Dedifferentiated amniotic fluid mesenchymal stem cell (primary cell): Measurements from ENCODE around the gene PTBP1.
"Not testable (repeated sequence)": the region's sequence is repeated elsewhere in the genome, so short reads cannot be mapped to it uniquely, and the experiment has no call there.

Experiments used
- DNase-seq: peaks from one replicate; pipeline ENCODE4 v3.0.0-alpha.2; 2016; ENCODE audit errors: extremely low spot score

Gene PTBP1

DNA sequence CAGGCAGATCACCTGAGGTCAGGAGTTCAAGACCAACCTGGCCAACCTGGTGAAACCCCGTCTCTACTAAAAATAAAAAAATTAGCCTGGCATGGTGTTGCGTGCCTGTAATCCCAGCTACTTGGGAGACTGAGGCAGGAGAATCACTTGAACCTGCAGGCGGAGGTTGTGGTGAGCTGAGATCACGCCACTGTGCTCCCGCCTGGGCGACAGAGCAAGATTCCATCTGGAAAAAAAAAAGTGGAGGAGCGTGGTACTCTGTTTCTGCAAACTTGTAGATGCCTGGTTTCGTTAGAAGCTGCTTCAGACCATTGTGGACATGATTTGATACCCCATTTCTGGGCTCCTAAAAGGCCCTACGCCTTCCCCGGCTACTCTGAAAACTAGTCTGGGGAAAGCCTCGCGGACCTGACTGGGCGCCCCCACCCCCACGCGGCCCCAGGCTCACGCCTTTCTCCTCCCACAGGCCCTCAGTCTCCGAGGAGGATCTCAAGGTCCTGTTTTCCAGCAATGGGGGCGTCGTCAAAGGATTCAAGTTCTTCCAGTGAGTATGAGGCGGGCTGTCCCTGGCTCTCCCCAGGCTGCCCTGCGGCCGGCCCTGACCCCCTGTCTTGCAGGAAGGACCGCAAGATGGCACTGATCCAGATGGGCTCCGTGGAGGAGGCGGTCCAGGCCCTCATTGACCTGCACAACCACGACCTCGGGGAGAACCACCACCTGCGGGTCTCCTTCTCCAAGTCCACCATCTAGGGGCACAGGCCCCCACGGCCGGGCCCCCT is 13.0 kb downstream of the PTBP1 start:
- no peak for DNase-seq

DNA sequence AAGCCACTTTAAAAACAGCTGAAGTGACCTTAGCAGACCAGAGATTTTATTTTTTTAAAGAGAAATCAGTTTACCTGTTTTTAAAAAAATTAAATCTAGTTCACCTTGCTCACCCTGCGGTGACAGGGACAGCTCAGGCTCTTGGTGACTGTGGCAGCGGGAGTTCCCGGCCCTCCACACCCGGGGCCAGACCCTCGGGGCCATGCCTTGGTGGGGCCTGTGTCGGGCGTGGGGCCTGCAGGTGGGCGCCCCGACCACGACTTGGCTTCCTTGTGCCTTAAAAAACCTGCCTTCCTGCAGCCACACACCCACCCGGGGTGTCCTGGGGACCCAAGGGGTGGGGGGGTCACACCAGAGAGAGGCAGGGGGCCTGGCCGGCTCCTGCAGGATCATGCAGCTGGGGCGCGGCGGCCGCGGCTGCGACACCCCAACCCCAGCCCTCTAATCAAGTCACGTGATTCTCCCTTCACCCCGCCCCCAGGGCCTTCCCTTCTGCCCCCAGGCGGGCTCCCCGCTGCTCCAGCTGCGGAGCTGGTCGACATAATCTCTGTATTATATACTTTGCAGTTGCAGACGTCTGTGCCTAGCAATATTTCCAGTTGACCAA is 13.7 kb downstream of the PTBP1 start:
- DNase-seq = no peak

DNA sequence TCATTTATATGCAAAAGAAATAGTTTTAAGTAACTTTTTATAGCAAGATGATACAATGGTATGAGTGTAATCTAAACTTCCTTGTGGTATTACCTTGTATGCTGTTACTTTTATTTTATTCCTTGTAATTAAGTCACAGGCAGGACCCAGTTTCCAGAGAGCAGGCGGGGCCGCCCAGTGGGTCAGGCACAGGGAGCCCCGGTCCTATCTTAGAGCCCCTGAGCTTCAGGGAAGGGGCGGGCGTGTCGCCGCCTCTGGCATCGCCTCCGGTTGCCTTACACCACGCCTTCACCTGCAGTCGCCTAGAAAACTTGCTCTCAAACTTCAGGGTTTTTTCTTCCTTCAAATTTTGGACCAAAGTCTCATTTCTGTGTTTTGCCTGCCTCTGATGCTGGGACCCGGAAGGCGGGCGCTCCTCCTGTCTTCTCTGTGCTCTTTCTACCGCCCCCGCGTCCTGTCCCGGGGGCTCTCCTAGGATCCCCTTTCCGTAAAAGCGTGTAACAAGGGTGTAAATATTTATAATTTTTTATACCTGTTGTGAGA is 14.3 kb downstream of the PTBP1 start:
- DNase-seq = no peak

DNA sequence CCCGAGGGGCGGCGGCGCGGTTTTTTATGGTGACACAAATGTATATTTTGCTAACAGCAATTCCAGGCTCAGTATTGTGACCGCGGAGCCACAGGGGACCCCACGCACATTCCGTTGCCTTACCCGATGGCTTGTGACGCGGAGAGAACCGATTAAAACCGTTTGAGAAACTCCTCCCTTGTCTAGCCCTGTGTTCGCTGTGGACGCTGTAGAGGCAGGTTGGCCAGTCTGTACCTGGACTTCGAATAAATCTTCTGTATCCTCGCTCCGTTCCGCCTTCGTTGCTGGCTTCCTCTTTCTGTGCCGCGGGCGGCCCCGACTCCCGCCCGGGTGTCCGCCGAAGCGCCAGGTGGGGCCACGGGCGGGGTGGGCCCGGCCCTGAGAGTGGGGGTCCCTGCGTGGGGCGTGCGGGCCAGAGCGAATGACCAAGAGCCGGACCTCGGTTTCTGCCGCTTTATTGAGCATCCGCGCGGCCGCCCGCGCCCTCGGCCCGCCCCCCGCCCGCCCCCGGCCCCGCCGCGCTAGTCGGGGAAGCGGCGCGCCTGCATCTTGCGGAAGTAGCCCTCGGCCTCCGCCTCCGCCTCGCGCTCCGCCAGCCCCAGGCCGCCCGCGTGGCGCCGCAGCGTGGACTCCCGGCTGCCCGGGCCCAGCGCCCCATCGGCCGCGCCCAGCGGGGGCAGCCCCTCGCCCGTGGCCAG is 14.9 kb downstream of the PTBP1 start:
- no peak for DNase-seq

DNA sequence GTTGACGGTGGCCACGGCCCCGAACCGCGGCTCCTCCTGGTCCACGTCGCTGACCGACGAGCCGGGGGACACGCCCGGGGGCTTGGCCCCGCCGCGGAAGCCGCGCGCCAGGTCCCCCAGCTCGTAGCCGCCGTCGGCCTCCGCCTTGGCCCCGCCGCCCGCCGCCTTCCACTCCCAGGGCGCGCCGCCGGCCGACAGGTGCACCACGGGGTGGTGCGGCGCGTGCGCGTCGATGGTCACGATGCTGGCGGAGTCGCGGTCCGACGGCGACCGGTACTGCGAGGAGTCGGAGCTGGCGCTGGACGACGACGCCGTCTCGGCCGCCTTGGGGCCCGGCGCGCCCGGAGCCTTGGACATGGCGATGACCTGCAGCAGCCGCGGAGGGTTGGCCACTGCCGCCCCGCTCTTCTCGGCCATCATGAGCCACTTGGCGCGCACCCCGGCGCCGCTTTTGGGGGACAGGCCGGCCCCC is 15.5 kb downstream of the PTBP1 start:
- DNase-seq = no peak

DNA sequence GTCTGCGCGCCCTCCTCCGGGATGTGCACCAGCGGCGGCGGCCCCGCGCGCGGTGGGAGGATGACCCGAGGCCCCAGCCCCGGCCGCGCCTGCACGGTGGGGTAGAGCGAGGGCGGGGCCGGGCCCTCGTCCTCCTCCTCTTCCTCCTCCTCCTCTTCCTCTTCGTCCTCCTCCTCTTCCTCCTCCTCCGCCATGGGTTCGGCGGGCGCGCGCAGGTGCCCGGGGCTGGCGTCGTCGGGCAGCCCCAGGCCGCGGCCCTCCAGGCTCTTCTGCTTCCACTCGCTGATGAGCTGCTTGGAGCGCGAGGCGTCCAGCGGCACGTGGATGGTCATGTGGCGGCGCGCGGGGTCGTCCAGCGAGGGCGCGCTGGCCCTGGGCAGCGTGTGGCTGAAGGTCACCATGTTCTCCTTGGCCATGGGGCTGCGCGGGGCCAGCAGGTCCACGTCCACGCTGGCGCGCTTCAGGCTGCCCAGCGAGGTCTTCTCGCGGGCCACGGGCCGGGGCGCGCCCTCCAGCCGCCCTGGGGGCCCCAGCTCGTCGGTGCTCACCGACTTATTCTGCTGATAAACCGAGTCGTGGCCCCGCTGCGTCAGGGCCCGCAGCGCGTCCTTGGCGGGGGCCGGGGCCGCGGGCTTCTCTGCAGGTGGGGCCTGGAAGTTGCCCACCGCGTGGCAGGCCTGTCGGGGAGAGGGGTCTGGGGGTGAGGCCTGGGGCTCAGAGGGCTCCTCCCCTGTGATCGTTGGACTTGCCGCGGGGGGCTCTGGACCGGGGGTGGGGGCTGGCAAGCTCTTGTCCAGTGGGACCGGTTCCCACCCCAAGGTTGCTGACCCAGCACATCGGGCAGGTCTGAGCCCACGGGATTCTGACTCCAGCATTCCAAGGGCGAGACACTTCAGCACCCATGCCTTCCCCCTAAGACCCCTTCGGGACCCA is 16.2 kb downstream of the PTBP1 start:
- DNase-seq = no peak

DNA sequence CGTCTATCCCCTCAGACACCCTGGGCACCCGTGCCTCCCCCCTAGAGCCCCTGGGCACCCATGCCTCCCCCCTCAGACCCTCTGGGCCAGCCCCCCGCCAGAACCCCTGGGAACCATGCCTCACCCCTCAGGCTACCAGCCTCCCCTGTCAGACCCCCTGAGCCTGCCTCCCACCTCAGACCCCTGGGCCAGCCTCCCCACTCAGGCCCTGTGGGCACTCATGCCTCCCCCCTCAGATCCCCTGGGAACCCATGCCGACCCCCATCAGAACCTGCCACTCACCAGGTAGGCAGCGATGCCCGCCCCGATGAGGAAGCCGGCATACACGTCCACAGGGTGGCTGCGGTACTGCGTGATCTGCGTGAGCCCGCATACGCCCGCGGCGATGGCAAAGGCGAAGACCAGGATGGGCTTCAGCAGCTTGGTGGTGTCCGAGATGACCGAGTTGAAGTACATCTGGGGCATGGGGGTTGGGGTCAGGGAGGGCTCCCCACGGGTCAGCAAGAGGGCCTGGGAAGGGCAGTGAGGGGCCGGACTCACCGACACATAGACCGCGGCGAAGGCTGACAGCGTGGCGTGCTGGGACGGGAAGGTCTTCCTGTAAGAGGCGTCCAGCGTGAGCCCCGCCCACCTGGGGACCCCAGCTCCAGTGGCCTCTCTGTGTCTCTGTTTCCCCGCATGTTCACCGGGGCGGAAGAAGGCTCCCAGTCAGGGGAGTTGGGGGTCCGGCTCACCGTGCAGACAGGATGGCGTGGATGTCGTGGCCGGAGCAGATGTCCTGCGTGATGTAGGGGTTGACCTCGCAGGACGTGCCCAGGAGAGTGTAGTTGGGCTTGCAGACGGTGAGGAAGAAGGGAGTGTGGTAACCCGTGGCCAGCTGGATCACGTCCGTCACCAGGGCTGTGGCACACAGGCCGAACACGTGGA is 17.2 kb downstream of the PTBP1 start:
- DNase-seq = no peak

DNA sequence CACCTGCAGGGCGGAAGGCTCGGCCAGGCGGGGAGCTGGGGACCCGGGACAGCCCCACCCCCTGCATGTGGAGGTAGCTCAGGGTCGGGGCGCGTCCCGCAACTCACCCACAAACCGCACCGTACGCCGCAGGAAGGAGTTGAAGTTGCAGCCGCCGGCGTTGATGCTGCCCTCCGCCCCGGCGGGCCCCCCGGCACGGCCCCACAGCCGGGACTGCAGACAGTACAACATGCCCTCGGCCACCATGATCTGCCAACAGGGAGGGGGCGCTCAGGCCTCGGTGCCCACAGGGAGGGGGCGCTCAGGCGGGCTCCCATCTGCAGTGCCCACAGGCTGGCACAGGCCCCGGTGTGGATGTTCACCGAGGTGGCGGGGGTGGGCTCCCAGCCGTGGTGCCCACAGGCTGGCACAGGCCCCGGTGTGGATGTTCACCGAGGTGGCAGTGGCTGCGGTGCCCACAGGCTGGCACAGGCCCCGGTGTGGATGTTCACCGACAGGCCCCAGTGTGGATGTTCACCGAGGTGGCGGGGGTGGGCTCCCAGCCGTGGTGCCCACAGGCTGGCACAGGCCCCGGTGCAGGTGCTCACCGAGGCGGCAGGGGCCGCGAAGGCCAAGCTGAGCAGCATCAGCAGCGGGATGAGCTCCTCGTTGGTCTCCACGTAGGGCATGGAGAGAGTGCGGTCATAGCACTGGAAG is 18.0 kb downstream of the PTBP1 start:
- DNase-seq = no peak

DNA sequence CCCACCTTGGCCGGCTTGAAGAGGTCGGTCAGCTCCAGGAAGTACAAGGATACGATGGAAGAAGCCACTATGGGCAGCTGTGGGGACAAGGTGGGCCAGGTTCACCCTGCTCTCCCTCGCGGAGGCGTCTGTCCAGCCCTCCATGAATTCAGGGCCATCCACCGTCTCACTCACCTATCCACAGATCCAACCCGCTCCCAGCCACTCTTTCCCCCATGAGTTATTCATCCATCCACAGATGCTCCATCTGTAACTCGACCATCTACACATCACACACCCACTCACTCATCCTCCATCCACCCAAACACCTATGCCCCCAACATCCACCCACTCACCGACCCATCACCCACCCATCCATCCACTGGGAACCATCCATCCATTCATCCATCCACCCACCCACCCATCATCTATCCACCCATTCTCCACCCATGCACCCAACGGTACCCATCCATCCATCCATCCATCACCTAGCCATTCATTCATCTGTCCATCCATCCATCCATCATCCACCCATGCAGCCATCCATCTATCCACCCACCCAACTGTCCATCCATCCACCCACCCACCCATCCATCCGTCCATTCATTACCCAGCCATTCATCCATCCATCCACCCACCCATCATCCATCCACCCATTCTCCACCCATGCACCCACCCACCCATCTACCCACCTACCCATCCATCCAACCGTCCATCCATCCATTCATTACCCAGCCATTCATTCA is 18.7 kb downstream of the PTBP1 start:
- no peak for DNase-seq

DNA sequence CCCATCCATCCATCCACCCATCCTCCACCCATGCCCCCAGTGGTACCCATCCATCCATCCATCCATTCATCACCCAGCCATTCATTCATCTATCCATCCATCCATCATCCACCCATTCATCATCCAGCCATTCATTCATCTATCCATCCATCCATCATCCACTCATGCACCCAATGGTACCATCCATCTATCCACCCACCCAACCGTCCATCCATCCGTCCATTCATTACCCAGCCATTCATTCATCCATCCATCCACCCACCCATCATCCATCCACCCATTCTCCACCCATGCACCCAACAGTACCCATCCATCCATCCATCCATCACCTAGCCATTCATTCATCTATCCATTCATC is 19.2 kb downstream of the PTBP1 start:
- DNase-seq = no peak

DNA sequence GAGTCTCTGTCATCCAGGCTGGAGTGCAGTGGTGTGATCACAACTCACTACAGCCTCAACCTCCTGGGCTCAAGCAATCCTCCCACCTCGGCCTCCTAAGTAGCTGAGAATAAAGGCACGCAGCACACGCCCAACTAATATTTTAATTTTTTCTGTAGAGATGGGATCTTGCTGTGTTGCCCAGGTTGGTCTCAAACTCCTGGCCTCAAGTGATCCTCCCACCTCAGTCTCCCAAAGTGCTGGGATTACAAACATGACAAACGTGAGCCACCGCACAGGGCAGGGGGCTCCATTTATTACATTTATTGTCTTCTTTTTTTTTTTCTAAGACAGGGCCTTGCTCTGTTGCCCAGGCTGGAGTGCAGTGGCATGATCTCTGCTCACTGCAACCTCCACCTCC is 23.0 kb downstream of the PTBP1 start:
- DNase-seq = not testable (repeated sequence)

DNA sequence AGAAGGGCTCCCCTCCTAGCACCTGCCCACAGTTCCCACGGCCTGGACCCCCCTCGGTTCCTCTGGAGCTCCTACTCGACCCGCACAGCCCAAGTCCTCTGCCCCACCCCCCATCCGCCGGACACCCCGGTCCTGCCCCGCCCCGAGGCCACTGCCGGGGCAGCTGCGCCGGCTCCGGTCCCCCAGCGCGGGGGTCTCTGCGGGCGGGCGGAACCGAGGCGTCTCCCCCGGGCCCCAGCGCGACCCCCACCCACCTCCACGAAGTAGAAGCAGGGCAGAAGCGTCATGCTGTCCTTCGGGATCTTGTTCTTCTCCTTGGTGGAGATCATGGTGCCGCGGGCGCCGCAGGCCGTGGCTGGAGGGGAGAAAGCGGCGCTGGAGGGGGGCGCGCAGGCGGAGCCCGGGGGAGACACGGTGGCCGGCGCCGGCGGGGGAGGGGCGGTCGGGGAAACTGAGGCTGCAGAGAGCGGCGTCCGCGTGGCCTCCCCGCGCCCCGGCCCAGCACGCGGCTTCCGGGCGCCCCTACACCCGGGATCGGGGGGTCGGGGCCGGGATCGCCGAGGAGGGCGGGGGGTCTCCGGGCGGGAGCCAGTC is 24.1 kb downstream of the PTBP1 start:
- no peak for DNase-seq

DNA sequence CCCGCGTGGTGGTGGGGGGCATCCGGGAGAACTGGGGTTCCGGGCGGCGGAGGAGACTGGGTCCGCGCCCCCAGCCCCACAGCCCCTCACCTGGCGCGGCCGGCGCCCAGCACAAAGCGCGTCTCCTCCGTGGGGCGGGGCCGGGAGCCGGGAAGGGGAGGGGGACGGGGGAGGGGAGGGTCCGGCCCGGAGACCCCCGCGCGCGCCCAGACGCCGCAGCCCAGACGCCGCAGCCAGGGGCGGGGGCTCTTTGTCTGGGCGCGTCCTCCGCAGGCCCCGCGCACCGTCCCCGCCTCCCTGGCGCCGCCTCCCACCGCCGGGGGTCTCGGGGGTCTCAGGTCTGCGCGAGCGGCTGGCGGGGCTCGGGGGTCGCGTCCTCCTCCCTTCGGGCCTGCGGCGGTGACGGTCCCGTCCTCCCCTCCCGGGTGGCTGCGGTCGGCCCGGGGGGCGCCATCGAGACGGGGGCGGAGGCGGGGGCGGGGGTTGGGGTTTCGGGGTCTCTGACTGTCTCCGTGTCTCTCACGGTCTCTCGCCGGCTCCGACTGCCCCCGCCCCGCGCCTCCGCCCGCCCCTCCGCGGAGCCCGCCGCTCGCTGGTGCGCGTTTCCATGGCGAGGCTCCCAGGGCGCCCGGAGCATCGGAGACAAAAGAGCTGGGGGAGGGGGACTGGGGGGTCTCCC is 24.7 kb downstream of the PTBP1 start, which contains the start of gene PLPPR3:
TSS of gene PLPPR3 (minus strand) at position 131 of the 679 bp plus-strand sequence. CDS start 396 bp downstream, outside the sequence.
- DNase-seq = no peak

DNA sequence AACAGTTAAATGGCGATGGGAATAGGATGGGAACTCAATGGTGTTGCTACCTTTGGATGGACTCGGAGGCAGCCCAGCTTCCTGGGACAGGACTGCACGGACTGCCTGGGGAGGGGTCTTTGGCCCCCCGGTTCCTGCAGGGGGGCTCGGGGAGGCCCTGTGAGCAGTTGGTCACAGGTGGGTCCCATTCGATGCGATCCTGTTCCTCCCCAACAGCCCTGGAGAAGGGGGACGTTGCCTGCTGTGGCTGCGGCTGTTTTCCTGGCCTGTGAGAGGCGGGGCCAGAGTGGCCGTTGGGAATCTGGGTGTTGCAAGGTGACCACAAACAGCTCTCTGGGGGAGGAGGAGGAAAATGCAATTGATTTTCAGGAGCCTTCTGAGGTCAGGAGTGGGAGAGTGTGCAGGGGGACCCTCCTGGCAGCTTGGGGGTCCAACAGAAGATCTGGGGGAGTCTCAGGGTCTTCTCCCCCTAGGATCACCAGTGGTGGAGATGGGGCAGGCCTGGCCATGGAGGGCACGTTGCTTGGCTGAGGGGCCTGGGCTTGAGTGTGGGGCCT is 26.4 kb downstream of the PTBP1 start:
- no peak for DNase-seq

DNA sequence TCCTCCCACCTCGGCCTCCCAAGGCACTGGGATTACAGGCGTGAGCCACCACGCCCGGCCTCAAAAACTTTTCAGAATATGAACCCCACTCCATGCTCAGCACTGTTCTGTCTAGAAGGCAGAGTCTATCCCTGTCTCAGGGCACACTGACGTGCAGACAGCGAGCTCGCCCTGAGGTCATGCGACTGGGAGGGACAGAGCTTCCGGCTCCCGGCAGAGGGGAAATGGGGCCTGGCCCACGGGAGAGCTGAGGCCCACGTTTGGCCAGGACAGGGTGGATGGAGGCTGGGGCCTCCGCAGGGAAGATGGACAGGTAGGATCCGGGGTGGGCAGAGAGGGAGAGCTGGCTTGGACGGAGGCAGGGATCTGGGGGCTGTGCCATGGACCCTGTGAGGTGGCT is 27.6 kb downstream of the PTBP1 start:
- DNase-seq = no peak

DNA sequence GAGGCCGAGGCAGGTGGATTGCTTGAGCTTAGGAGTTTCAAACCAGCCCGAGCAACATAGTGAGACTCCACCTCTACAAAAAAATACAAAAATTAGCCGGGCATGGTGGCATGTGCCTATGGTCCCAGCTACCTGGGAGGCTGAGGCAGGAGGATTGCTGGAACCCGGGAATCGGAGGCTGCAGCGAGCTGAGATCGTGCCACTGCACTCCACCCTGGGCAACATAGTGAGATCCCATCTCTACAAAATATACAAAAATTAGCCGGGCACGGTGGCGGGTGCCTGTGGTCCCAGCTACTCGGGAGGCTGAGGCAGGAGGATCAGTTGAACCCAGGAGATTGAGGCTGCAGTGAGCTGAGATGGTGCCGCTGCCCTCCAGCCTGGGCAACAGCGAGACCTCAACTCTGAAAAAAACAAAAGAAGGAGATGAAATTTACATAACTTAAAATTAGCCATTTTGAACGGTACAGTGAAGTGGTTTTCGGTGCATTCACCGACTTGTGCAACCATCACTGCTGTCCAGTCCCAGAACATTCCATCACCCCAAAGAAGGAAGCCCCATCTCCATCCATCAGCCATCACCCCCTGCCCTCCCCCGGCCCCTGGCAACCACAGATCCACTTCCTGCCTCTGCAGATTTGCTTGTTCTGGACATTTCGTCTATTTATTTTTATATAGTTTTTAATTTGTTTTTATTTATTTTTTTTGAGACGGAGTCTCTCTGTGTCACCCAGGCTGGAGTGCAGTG is 28.8 kb downstream of the PTBP1 start:
- no peak for DNase-seq

DNA sequence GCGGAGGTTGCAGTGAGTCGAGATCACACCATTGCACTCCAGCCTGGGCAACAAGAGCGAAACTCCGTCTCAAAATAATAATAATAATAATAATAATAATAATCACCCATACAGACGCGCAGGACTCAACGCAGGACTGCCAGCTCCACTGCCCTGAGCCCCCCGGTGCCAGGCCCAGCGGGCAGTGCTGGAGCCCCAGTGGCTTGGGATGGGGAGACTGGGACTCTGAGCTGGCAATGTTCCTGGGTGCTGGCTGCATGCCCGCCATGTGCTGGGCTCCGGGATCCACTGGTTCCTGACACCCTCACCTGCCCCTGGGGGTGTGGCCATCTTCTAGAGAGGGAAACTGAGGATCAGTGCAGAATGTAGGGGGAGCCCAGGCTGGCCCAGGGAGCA is 30.1 kb downstream of the PTBP1 start:
- DNase-seq = no peak
